ENCODE data around the gene PEPD. TPM values are rescaled to one million over a fixed set of nuclear protein-coding genes. Genes with fewer than 3 reads are reported as not detected.

PEPD gene
- total RNA-seq, 2 donors from 2014 or later = 74.0 to 89.9 TPM

- no peaks in the 10 kb centered on the region for H3K4me1 ChIP-seq (replicated peaks)
- no peak for DNase-seq (ENCODE audit: low spot score)
- TF ChIP-seq POLR2A (IDR thresholded peaks at IDR 0.05) = no peak
- TF ChIP-seq POLR2AphosphoS5 (IDR thresholded peaks at IDR 0.05) = no peak
- TF ChIP-seq CTCF (IDR thresholded peaks at IDR 0.05) = no peak
- intact Hi-C loops (cut with DNase I) = no loop called here
- H3K27ac ChIP-seq = no peak overlapping the region
- H3K27me3 ChIP-seq (replicated peaks; ENCODE audit: insufficient read depth) = no peaks in the 10 kb centered on the region
- 78% methylated on average over 4 of the region's 5 CpGs for WGBS
- no peak overlapping the region for H3K4me3 ChIP-seq
- H3K9me3 ChIP-seq = no peaks in the 10 kb centered on the region
- no peaks in the 10 kb centered on the region for H3K36me3 ChIP-seq
These were observed 29.2 kb upstream of the PEPD start for GRCh38 chr19:33550768-33551167.

- DNase-seq (ENCODE audit: low spot score) = no peak
- H3K9me3 ChIP-seq = no peaks in the 10 kb centered on the region
- 90% methylated on average over 3 of the region's 3 CpGs for WGBS
- no peaks in the 10 kb centered on the region for H3K4me1 ChIP-seq (replicated peaks)
- TF ChIP-seq POLR2A (IDR thresholded peaks at IDR 0.05) = no peak
- TF ChIP-seq CTCF (IDR thresholded peaks at IDR 0.05) = no peak
- TF ChIP-seq POLR2AphosphoS5 (IDR thresholded peaks at IDR 0.05) = no peak
- H3K27me3 ChIP-seq (replicated peaks; ENCODE audit: insufficient read depth) = no peaks in the 10 kb centered on the region
- no peak overlapping the region for H3K4me3 ChIP-seq
- intact Hi-C loops (cut with DNase I) = no loop called here
- no peaks in the 10 kb centered on the region for H3K36me3 ChIP-seq
- no peak overlapping the region for H3K27ac ChIP-seq
These were observed 26.1 kb upstream of the PEPD start for GRCh38 chr19:33547676-33548075.

GRCh38 chr19:33546656-33547055 is 25.1 kb upstream of the PEPD start:
- no peaks in the 10 kb centered on the region for H3K36me3 ChIP-seq
- TF ChIP-seq CTCF (IDR thresholded peaks at IDR 0.05) (no peak), POLR2AphosphoS5 (IDR thresholded peaks at IDR 0.05) (no peak), POLR2A (IDR thresholded peaks at IDR 0.05) (no peak)
- intact Hi-C loops (cut with DNase I) = no loop called here
- H3K9me3 ChIP-seq = no peaks in the 10 kb centered on the region
- no peaks in the 10 kb centered on the region for H3K4me1 ChIP-seq (replicated peaks)
- H3K27ac ChIP-seq = no peak overlapping the region
- DNase-seq (ENCODE audit: low spot score) = no peak
- H3K4me3 ChIP-seq = no peak overlapping the region
- H3K27me3 ChIP-seq (replicated peaks; ENCODE audit: insufficient read depth) = no peaks in the 10 kb centered on the region
- 88% methylated on average over 5 of the region's 5 CpGs for WGBS

- no peak for DNase-seq (ENCODE audit: low spot score)
- no peaks in the 10 kb centered on the region for H3K27me3 ChIP-seq (replicated peaks; ENCODE audit: insufficient read depth)
- TF ChIP-seq CTCF (IDR thresholded peaks at IDR 0.05) = no peak
- no peak for TF ChIP-seq POLR2AphosphoS5 (IDR thresholded peaks at IDR 0.05)
- no peak for TF ChIP-seq POLR2A (IDR thresholded peaks at IDR 0.05)
- H3K9me3 ChIP-seq = no peaks in the 10 kb centered on the region
- H3K27ac ChIP-seq = no peak overlapping the region
- no peak overlapping the region for H3K4me3 ChIP-seq
- no peaks in the 10 kb centered on the region for H3K4me1 ChIP-seq (replicated peaks)
- 84% methylated on average over 9 of the region's 9 CpGs for WGBS
- intact Hi-C loops (cut with DNase I) = no loop called here
- no peaks in the 10 kb centered on the region for H3K36me3 ChIP-seq
These were observed 23.8 kb upstream of the PEPD start for GRCh38 chr19:33545217-33545981.

- intact Hi-C loops (cut with DNase I) = no loop called here
- TF ChIP-seq POLR2A (IDR thresholded peaks at IDR 0.05) (no peak), POLR2AphosphoS5 (IDR thresholded peaks at IDR 0.05) (no peak), CTCF (IDR thresholded peaks at IDR 0.05) (no peak)
- WGBS = 51% methylated on average over 8 of the region's 8 CpGs
- Histone ChIP-seq H3K36me3 (no peaks in the 10 kb centered on the region), H3K9me3 (no peaks in the 10 kb centered on the region), H3K27ac (no peak overlapping the region), H3K4me1 (replicated peaks) (no peaks in the 10 kb centered on the region), H3K4me3 (no peak overlapping the region), H3K27me3 (replicated peaks; ENCODE audit: insufficient read depth) (no peaks in the 10 kb centered on the region)
- no peak for DNase-seq (ENCODE audit: low spot score)
These were observed 13.6 kb upstream of the PEPD start for GRCh38 chr19:33535226-33535625.
